PC-3 (cell line): ENCODE results near the gene DIP2C.
"Not testable (repeated sequence)": the region's sequence is repeated elsewhere in the genome, so short reads cannot be mapped to it uniquely, and the experiment has no call there.

Source experiments
- EZH2 ChIP-seq: fragments of 300-600 bp; sonication (generic); IDR thresholded peaks from one replicate; pipeline ENCODE4 v1.6.1; 2017; ENCODE audit warnings: antibody characterized with exemption, mild to moderate bottlenecking, low read length; ENCODE audit not compliant: unreplicated experiment
- EZH2phosphoT487 ChIP-seq: fragments of 300-600 bp; sonication (generic); IDR thresholded peaks from 2 replicates; pipeline ENCODE4 v1.6.1; 2018; ENCODE audit warnings: mild to moderate bottlenecking, antibody characterized with exemption, low read length, borderline replicate concordance
- TF ChIP-seq, protein P1 (sequence below): fragments of 300-600 bp; sonication (generic); conservative IDR thresholded peaks from 2 replicates; pipeline ENCODE4 v1.5.1; 2017; ENCODE audit warnings: antibody characterized with exemption, low read depth, mild to moderate bottlenecking, low read length

DNA sequence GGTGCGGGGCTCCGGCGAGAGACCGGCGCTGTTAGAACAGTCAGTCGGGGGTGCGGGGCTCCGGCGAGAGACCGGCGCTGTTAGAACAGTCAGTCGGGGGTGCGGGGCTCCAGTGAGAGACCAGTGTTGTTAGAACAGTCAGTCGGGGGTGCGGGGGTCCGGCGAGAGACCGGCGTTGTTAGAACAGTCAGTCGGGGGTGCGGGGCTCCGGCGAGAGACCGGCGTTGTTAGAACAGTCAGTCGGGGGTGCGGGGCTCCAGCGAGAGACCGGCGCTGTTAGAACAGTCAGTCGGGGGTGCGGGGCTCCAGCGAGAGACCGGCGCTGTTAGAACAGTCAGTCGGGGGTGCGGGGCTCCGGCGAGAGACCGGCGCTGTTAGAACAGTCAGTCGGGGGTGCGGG is 366.4 kb downstream of the DIP2C start:
- TF ChIP-seq, protein P1, sequence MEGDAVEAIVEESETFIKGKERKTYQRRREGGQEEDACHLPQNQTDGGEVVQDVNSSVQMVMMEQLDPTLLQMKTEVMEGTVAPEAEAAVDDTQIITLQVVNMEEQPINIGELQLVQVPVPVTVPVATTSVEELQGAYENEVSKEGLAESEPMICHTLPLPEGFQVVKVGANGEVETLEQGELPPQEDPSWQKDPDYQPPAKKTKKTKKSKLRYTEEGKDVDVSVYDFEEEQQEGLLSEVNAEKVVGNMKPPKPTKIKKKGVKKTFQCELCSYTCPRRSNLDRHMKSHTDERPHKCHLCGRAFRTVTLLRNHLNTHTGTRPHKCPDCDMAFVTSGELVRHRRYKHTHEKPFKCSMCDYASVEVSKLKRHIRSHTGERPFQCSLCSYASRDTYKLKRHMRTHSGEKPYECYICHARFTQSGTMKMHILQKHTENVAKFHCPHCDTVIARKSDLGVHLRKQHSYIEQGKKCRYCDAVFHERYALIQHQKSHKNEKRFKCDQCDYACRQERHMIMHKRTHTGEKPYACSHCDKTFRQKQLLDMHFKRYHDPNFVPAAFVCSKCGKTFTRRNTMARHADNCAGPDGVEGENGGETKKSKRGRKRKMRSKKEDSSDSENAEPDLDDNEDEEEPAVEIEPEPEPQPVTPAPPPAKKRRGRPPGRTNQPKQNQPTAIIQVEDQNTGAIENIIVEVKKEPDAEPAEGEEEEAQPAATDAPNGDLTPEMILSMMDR: not testable (repeated sequence)
- TF ChIP-seq EZH2, EZH2phosphoT487: not testable (repeated sequence)
